HG03139 (cell line): ENCODE measurements around the gene KAZN.
"Not testable (repeated sequence)": the region's sequence is repeated elsewhere in the genome, so short reads cannot be mapped to it uniquely, and the experiment has no call there.

Experiments used
- ATAC-seq: cut with Tn5 transposase; IDR thresholded peaks from one replicate; pipeline ENCODE4 v1.9.1; 2021; ENCODE audit not compliant: unreplicated experiment

Gene KAZN

DNA sequence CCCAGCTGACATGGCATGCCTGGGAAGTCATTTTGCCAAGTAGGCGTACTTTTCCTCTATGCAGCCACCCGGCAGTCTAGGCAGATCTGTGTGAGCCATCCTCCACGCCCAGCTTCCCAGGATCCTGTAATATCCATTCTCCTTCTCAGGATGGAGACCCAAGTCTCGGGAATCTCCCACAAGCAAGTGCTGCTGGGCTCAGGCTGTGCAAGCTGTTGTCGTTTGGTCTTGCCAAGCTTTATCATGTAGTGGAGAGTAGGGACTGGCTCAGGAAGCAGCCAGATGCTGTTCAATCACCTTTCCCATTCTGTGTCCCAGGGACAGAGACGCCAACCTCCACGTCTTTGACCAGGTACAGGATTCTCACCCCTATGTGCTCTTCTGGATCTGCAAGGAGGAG, 363.9 kb downstream of the KAZN start:
- ATAC-seq = no peak

DNA sequence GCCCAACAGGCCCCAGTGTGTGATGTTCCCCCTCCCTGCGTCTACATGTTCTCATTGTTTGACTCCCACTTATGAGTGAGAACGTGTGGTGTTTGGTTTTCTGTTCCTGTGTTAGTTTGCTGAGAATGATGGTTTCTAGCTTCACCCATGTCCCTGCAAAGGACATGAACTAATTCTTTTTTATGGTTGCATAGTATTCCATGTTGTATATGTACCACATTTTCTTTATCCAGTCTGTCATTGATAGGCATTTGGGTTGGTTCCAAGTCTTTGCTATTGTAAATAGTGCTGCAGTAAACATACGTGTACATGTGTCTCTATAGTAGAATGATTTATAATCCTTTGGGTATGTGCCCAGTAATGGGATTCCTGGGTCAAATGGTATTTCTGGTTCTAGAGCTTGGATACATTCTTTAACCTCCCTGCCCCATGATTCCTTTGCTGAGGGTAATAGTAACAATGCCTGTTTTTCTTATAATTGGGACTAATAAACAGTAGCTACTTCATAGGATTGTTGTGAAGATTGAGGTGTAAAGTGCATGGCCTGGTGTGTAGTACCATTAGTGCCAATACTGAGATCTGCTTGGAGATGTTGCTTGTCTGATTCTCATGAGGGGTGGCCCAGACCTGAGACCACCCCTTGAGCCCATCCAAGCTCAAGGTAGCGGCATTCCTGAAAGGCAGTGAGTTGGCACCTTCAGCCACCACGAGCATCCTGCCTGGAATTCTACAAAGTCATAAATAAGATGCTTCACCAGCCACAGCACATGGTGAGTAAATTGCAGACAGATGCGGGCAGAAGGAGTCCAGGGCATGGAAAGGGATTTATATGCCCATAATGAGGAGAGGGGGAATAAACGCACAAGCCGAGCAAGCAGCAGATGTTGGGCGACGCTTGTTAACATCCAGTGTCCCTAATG, 365.6 kb downstream of the KAZN start:
- not testable (repeated sequence) for ATAC-seq

DNA sequence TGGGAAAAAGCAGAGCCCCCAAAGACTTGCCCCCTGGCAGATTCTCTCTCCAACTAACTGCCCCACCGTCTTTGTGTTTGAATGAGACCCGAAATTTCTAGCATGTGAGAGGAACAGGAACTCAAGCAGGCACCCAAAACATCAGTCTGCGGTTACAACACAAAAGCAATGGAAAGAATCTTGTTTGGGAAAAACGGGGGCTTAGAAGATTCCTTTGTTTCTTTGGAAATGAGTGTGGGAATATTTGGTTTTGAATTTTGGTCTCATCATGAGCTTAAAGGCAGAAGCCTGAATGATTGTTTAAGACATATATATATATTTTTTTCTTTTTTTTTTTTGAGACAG, 366.2 kb downstream of the KAZN start:
- ATAC-seq = no peak

DNA sequence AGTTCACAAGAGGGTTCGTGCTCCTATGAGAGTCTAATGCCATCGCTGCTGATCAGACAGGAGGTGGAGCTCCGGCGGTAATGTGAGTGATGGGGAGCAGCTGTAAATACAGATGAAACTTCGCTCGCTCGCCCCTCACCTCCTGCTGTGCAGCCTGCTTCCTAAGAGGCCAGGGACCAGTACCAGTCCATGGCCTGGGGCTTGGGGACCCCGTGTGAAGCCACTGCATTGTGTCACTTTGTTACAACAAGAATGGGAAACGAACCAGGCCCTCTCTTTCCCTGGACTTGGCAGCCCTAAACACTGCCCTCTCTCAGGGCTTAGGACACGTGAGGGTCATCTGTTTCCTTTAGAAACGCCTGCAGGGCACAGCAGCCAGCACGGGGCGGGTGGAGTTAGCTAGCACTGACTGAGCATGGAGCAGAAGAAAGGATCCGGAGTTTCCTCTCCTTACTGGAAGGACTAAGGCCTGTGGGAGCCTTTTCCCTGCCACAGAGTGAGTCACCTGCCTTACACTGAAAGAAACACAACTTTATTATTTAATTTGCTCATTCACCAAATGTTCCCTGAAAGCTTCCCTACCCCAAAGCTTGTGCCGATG, 369.9 kb downstream of the KAZN start:
- no peak for ATAC-seq

DNA sequence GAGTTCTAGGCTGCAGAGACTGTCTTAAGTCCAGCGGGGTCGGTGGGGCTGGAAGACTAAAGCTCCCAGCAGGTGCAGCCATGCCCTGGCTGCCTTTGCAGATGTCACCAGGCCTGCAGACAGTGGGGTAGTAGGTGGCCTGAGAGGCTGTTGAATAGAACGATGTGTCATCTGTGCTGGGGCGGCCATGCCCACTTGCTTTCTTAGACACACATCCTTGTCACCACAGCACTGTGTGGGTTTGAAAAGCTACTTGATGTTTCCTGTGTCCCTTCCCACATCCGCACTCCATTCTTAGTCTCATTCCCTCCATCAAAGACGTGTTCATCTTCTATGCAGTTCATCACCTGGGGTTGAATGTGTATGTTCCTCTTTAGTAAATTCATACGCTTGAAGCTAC, 370.5 kb downstream of the KAZN start:
- no peak for ATAC-seq

DNA sequence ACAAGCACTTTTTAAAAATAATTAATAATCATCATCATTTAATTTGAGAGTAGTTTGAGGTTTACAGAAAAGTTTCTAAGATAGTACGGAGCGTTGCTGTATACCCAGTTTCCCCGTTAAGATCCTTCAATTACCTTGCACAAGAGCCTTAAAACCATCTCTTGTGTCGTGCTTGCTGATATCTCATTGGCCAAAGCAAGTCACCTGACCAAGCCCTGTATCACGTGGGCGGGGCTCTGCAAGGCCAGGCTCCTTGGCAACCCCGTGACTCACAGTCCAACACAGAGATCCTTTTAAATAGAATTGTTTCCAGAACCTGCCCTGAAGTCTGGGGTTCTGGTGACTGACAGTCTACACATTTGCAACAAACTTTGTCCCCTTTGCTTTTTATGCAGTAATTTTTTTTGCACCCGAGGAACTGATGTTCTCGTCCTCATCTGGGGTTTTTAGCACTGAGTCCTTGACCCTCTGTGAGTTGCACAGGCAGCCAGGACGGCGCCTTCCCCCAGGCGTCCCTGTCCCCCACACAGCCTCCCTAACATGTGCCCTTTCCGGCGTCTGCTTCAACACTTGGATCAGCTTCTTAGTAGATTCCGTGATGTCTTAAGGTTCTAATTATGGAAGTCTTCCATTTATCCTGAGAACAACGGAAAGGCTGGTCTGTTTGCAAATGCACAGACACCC, 371.8 kb downstream of the KAZN start:
- ATAC-seq = no peak

DNA sequence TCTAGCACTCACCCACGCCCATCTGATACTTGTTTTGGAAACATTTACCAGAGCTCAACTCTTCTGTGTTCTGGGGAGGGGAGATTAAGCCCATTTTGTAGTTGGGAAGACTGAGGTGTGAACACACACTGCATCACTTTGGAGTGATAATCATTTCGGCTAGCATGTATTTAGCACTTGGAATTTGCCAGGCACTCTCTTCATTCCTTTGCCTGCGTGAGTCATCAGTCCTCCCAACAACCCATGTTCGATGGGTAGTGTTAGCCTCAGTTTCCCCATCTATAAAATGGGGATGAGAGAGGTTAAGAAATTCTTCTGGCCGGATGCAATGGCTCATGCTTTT, 372.3 kb downstream of the KAZN start:
- ATAC-seq = no peak

DNA sequence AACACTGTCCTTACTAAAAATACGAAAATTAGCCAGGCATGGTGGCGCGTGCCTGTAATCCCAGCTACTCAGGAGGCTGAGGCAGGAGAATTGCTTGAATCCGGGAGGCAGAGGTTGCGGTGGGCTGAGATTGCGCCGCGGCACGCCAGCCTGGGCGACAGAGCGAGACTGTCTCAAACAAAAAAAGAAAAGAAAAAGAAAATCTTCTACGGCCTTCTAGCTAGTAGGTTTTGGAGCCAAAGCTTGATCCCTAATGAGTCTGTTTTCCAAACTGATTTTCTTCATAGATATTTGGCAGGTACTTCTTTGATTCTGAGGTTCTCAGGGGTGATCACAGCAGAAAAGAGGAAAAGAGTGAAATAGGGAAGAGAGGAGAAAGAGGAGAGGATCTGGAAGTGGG, 372.7 kb downstream of the KAZN start:
- ATAC-seq = no peak

DNA sequence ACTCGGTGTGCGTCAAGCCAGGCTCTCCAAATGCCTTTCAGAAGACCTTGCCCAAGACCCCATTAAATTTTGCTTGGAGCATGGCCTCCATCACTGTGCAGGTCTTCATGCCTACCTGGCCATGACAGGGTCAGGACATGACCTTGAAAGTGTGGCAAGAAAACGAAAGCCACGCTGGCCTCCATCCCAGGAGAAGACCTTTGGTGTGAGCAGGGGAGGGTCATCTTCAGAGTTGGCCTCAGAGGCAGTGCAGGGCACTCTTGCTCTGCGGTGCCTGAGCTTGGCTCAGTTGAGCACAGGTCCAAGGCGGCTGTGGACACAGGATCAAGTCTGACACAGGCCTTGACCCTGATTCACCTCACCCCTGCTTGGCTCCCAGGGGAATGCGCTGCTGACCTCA, 373.6 kb downstream of the KAZN start:
- no peak for ATAC-seq

DNA sequence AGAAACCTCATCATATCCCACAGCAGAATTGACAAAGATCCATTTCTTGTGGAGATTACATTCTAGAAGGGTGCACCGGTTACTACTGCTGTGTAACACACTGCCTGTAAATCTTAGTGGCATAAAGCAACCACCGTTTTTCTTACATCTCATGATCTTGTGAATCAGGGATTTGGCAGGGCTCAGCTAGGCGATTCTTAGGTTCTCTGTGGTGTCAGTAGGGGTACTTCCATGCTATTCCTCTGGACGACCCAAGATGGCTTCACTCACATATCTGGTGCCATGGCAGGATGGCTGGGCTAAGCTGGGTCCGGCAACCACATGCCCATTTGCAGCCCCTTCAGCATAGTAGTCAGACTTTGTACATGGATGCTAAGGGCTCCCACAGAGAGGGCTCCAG, 375.3 kb downstream of the KAZN start:
- ATAC-seq = no peak

DNA sequence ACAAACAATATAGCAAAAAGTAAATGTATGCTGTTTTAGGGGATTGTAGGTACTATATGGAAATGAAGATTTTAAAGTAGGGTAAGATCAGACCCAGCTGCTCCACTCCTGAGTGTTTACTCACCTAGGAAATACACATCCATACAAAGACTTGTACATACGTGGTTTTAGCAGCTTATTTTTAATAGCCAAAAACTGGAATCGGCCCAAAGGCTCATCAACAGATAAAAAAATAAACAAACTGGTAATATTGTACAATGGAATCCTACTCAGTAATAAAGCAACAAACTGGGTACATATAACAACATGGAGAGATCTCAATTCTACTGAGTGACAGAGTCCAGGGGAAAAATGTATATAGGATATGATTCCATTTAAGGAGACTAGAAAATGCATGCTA, 375.9 kb downstream of the KAZN start:
- no peak for ATAC-seq

DNA sequence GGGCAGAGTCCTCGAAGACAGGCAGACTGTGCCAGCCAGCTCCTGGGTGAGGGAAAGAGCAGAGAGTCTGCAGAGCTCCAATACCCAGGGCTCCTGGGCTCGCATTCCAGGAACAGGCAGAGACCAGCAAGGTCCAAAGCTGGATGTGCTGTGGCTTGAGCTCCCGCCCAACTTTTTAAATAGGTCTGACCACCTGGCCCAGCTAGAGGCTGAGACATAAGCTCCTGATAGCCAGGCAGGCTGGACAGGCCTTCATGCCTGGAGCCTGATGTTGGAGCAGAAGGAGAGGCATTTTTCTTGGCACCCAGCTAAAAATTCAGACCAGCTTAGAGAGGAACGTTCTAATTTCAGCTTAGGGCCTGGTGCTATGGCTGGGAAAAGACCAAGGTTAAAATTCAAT, 376.6 kb downstream of the KAZN start:
- no peak for ATAC-seq

DNA sequence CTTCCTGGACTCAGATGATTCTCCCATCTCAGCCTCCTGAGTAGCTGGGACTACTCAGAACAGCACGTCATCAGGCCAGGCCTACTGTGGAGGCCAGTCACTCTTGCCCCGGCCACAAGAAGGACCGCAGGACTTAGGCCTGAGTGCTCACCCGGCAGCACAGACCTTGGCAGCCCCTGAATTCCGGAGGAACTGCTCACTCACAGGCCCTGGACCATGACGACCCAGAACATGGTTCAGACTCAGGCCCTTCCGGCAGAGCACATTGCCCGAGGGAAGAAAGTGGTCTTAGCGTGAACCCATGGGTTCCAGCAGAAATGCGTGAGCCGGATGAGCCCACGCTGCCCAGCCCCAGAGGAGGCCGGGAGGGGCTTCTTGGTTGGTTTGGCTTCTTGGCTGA, 377.8 kb downstream of the KAZN start:
- no peak for ATAC-seq

DNA sequence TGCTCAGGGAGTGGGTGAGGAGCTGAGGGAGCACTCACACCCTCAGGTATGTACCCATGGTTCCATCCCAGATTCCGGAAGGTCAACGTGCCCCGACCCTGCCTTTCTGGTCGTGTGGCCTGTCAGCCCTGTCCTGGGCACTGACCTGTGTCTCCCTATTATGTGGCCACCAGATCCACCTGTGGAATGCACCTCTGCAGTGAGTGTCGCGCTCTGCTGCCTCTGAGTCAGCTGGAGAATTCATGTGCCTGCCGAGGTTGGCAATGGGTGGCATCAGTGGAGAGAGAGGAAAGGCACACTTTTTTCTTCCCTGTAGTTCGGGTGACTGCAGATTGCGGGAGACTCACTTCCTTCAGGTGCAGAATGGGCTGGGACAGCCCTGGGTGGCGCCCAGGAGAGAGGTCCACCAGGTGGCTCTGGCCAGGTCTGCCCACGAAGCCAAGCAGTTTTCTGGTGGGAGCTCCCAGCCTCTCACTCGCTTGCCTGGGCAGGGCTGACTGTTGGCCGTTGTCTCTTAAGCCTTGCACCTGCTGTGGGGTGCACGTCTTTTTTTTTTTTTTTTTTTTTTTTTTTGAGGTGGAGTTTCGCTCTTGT, 378.9 kb downstream of the KAZN start:
- ATAC-seq = no peak

DNA sequence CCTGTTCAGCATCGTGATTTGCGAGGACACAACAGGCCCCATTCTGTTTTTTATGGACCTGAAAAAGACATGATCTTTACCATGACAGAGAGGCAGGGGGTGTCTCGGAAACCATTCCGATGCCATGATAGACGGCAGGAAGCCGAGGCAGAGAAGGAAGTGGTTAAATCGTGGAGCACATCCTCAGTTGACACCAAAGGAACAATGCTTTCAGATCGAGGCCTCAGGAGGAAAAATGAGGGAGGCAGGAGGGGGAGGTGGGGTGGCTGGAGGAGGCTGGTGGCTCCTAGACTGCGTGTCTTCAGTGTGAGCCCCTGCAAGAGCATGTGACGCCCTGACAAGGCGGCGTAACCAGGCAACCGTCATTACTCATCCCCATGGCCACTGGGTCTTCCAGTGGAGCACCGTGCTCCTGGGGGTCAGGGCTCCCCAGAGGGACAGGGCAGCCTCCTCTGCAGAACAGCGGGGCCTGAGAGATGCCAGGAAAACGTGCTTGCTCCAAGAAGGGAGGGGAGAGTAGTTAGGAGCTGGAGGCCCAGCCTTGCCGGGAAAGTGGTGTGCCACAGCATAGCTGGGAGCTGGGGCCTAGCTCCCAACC, 382.2 kb downstream of the KAZN start:
- ATAC-seq = no peak

DNA sequence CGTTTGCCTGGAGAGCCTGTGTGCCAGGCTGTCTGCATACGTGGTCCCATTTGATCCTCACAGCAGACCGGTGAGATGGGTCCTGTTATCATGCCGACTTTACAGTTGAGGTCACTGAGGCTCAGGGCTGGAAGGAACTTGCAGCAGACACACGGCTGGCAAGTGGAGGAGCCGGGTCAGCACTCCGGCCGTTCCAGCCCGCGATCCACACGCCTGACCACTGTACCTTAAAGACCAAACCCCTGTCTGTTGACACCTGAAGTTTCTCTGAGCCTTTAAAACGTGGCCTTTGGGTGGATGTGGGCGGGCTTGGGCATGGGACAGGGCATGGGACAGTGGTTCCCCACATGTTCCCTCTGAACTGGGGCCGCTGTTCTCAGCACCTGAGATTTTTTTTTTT, 383.5 kb downstream of the KAZN start:
- ATAC-seq = no peak

DNA sequence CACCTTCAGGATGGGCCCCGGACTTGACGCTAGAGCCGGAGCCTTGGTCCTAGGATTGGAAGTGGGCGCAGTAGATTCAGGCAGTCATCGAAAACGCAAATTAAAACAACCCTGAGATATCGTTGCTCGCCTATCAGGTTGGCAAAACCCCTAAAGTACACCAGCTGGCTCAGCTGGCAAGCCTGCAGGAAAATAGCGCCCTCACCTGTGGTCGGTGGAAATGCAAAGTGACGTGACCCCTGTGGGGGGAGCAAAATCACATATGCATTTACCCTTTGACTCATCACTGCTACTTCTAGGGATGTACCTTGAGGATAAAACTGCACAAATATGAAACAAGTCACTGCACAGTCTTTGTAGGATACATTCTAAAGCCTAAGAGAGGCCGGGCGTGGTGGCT, 384.8 kb downstream of the KAZN start:
- no peak for ATAC-seq

DNA sequence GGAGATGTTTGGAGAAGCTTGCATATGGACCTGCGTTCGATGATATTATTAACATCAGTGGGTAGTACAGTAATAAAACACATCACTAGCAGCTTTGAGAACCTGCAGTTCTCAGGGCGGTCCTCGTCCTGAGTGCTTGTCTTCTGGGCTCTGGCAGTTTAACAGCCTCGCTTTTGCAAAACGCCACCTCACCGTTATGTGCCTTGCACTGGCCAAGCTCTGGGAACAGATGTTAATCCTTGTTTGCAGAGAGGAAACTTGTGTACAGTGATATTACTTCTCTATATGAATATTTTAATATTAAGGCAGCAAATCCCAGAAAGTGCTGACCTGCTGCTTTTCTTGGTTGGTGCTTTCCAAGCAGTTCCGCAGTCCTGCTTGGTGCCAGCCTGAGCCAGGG, 387.7 kb downstream of the KAZN start:
- ATAC-seq = no peak

DNA sequence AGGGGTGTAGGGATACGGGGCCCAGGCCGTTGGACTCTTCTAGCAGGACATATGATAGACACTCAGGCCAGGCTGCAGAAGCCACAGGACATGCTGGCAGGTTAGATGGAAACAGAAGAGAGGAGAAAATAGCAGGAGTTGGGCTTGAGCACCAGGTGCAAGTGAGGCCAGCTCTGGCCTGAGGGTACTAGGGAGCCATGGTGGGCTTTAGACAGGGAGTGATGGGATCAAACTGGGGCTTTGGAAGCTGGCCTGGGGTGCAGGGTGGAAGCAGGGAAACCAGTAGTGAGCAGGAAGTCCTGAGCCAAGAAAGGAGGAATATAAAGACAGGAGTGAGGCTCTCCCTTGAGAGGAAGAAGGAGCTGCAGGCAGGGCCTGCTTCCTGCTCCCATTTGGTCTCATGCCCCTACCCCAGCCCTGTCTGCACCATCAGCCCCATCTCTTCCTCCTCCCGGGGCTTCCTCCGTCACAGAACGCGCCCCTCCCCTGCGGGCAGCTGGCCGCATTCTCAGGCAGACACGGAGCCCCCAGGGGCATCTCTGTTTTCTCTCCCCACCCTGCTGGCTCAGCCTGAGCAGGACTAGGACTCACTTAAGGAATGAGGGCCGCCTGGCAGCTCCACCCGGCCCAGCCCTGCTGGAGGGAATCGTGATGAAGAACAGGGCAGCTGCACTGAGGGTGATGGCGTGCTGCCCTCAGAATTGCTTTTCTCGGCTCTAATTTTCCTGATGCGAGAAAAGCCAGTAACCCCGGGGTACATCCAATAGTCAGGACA, 389.5 kb downstream of the KAZN start:
- no peak for ATAC-seq

DNA sequence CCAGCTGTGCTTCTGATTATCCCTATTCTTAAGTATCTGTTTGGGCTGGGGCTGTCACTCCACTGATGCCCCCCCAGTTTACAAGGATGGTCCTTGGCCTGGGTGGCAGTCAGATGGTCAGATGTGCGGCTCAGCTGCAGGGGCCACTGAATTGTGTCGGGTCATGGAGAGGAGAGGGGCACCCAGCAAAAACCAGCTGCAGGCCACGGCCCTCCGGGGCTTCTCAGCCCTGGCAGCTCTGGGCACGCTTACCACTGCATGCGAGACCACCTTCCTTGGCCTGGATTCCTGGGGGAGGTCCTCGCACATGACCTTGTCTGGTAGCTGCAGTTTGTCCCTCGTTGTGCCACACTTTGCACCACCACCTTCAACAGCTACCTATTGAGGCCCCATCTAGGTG, 390.2 kb downstream of the KAZN start:
- ATAC-seq = no peak
